GM12878 (cell line): Measurements from ENCODE around the gene DNAH2.

Experiments used
- ATF2 ChIP-seq: IDR thresholded peaks from 2 replicates; pipeline ENCODE4 v1.6.1; 2012; ENCODE audit warnings: low read length, inconsistent platforms
- BCL11A ChIP-seq: IDR thresholded peaks from 2 replicates; pipeline ENCODE4 v1.6.1; 2011; ENCODE audit warnings: low read depth, low read length
- E4F1 ChIP-seq: fragments of 450-650 bp; IDR thresholded peaks from 2 replicates; pipeline ENCODE4 v1.6.1; 2018; ENCODE audit warnings: borderline replicate concordance, mild to moderate bottlenecking; ENCODE audit not compliant: partially characterized antibody
- POLR2A ChIP-seq: IDR thresholded peaks from 2 replicates; pipeline ENCODE4 v1.6.1; 2011; ENCODE audit warnings: low read depth, mild to moderate bottlenecking, low read length
- RCOR1 ChIP-seq: conservative IDR thresholded peaks from 2 replicates; pipeline ENCODE4 v1.6.1; 2012; ENCODE audit warnings: low read depth, low read length, improper control_type of control experiment
- SMAD1 ChIP-seq: fragments of 450-650 bp; IDR thresholded peaks from 2 replicates; pipeline ENCODE4 v1.6.1; 2018; ENCODE audit warnings: mild to moderate bottlenecking, low read depth; ENCODE audit not compliant: partially characterized antibody
- YBX1 ChIP-seq: fragments of 450-650 bp; IDR thresholded peaks from 2 replicates; pipeline ENCODE4 v1.6.1; 2016; ENCODE audit warnings: antibody characterized with exemption
- YY1 ChIP-seq: IDR thresholded peaks from 2 replicates; pipeline ENCODE4 v1.6.1; 2011; ENCODE audit warnings: low read depth, mild to moderate bottlenecking, low read length
- ZNF274 ChIP-seq: IDR thresholded peaks from one replicate; pipeline ENCODE4 v1.8.0; 2011; ENCODE audit not compliant: insufficient read length, insufficient read depth
- TF ChIP-seq, protein P1 (sequence below), 3 experiments: IDR thresholded peaks in 2 of 3; conservative IDR thresholded peaks in 1 of 3; 2 replicates each; pipeline ENCODE4 v1.5.1; 2011; ENCODE audit warnings: low read depth in 3 of 3, low read length in 3 of 3, mild to moderate bottlenecking in 3 of 3, control low read depth in 2 of 3, moderate library complexity in 2 of 3, inconsistent platforms in 1 of 3, mixed read lengths in 1 of 3; ENCODE audit not compliant: control insufficient read depth in 2 of 3, insufficient read depth in 1 of 3; ENCODE audit errors: extremely low read depth in 1 of 3
- TF ChIP-seq, protein P2 (sequence below): IDR thresholded peaks from 2 replicates; pipeline ENCODE4 v1.6.1; 2012; ENCODE audit warnings: improper control_type of control experiment, low read depth, low read length; ENCODE audit not compliant: insufficient replicate concordance

DNA sequence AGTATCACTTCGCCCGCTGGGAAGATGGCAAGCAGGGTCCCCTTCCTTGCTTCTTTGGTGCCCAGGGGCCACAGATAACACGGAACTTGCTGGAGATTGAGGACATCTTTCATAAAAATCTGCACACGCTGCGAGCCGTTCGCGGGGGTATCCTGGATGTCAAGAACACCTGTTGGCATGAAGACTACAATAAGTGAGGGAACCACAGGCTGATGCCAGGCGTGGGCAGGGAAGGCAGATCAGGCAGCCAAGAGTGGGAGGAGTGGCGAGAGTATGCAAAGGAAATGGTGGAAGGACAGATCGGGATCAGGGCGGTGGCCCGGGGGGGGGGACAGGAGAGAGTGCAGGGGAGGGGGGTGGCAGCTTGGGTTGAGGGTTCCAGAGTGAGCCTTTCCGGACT lies 22.2 kb downstream of the DNAH2 start:
- TF ChIP-seq YY1, result no peak
- TF ChIP-seq, protein P1, sequence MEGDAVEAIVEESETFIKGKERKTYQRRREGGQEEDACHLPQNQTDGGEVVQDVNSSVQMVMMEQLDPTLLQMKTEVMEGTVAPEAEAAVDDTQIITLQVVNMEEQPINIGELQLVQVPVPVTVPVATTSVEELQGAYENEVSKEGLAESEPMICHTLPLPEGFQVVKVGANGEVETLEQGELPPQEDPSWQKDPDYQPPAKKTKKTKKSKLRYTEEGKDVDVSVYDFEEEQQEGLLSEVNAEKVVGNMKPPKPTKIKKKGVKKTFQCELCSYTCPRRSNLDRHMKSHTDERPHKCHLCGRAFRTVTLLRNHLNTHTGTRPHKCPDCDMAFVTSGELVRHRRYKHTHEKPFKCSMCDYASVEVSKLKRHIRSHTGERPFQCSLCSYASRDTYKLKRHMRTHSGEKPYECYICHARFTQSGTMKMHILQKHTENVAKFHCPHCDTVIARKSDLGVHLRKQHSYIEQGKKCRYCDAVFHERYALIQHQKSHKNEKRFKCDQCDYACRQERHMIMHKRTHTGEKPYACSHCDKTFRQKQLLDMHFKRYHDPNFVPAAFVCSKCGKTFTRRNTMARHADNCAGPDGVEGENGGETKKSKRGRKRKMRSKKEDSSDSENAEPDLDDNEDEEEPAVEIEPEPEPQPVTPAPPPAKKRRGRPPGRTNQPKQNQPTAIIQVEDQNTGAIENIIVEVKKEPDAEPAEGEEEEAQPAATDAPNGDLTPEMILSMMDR (IDR thresholded peaks at IDR 0.05 in 2 of 3, conservative IDR thresholded peaks at IDR 0.05 in 1 of 3; ENCODE audit: control insufficient read depth in 2 of 3, extremely low read depth in 1 of 3, insufficient read depth in 1 of 3, low read depth in 3 of 3, low read length in 3 of 3), result no peak
- TF ChIP-seq BCL11A, result no peak
- TF ChIP-seq E4F1, result no peak
- no peak for TF ChIP-seq YBX1
- TF ChIP-seq, protein P2, sequence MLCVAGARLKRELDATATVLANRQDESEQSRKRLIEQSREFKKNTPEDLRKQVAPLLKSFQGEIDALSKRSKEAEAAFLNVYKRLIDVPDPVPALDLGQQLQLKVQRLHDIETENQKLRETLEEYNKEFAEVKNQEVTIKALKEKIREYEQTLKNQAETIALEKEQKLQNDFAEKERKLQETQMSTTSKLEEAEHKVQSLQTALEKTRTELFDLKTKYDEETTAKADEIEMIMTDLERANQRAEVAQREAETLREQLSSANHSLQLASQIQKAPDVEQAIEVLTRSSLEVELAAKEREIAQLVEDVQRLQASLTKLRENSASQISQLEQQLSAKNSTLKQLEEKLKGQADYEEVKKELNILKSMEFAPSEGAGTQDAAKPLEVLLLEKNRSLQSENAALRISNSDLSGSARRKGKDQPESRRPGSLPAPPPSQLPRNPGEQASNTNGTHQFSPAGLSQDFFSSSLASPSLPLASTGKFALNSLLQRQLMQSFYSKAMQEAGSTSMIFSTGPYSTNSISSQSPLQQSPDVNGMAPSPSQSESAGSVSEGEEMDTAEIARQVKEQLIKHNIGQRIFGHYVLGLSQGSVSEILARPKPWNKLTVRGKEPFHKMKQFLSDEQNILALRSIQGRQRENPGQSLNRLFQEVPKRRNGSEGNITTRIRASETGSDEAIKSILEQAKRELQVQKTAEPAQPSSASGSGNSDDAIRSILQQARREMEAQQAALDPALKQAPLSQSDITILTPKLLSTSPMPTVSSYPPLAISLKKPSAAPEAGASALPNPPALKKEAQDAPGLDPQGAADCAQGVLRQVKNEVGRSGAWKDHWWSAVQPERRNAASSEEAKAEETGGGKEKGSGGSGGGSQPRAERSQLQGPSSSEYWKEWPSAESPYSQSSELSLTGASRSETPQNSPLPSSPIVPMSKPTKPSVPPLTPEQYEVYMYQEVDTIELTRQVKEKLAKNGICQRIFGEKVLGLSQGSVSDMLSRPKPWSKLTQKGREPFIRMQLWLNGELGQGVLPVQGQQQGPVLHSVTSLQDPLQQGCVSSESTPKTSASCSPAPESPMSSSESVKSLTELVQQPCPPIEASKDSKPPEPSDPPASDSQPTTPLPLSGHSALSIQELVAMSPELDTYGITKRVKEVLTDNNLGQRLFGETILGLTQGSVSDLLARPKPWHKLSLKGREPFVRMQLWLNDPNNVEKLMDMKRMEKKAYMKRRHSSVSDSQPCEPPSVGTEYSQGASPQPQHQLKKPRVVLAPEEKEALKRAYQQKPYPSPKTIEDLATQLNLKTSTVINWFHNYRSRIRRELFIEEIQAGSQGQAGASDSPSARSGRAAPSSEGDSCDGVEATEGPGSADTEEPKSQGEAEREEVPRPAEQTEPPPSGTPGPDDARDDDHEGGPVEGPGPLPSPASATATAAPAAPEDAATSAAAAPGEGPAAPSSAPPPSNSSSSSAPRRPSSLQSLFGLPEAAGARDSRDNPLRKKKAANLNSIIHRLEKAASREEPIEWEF, result no peak
- no peak for TF ChIP-seq POLR2A
- TF ChIP-seq SMAD1, result no peak
- TF ChIP-seq RCOR1, result no peak
- TF ChIP-seq ZNF274, result no peak
- TF ChIP-seq ATF2, result no peak
